OCI-LY7 (cell line): Measurements from ENCODE around the gene IL21. TPM values are rescaled to one million over a fixed set of nuclear protein-coding genes. Genes with fewer than 3 reads are reported as not detected.
"Not testable (repeated sequence)": the region's sequence is repeated elsewhere in the genome, so short reads cannot be mapped to it uniquely, and the experiment has no call there.

Experiments
- BruUV-seq: library from RNA; stranded (reverse); fragments of 400-500 nt; replicated peaks from 2 replicates; lab custom pipeline; 2021; lab: Mats Ljungman, UMichigan
- CTCF ChIA-PET: fragments of 300-600 bp; sonication (Branson Sonifier 250); formaldehyde crosslinking; loops from one replicate; lab custom pipeline; 2022; ENCODE audit warnings: antibody characterized with exemption; ENCODE audit not compliant: unreplicated experiment; lab: Charles Lee
- POLR2A ChIA-PET: fragments of 300-600 bp; sonication (Branson Sonifier 250); formaldehyde crosslinking; loops from one replicate; lab custom pipeline; 2022; ENCODE audit warnings: antibody characterized with exemption; lab: Charles Lee
- DNase-seq: peaks from one replicate; pipeline ENCODE4 v3.0.0-alpha.2; 2015; ENCODE audit warnings: low spot score
- H2AFZ ChIP-seq: fragments of 200-600 bp; sonication (generic), shearing (Covaris generic); 2 replicates; pipeline ENCODE4 v1.6.1; 2014; ENCODE audit warnings: mild to moderate bottlenecking, antibody characterized with exemption, low read length, moderate library complexity
- H3K27ac ChIP-seq: fragments of 200-600 bp; sonication (generic); 2 replicates; pipeline ENCODE4 v1.5.1; 2014; ENCODE audit warnings: mixed run types, low read depth, mild to moderate bottlenecking, moderate library complexity, low read length, inconsistent platforms; ENCODE audit not compliant: poor library complexity, severe bottlenecking
- H3K36me3 ChIP-seq: fragments of 200-600 bp; sonication (generic); 2 replicates; pipeline ENCODE4 v1.6.1; 2014; ENCODE audit warnings: mild to moderate bottlenecking, antibody characterized with exemption, low read length, moderate library complexity, mixed read lengths; ENCODE audit not compliant: insufficient read depth
- H3K4me1 ChIP-seq: fragments of 200-600 bp; sonication (generic); 2 replicates; pipeline ENCODE4 v1.5.1; 2014; ENCODE audit warnings: mild to moderate bottlenecking, low read length; ENCODE audit not compliant: insufficient read depth, poor library complexity, severe bottlenecking
- H3K4me2 ChIP-seq: fragments of 200-600 bp; sonication (generic); 2 replicates; pipeline ENCODE4 v1.6.1; 2014; ENCODE audit warnings: mild to moderate bottlenecking, low read length
- H3K4me3 ChIP-seq: fragments of 200-600 bp; sonication (generic); 2 replicates; pipeline ENCODE4 v1.5.1; 2014; ENCODE audit warnings: mild to moderate bottlenecking, low read depth, low read length; ENCODE audit not compliant: poor library complexity, severe bottlenecking
- H3K79me2 ChIP-seq: fragments of 200-600 bp; sonication (generic); 2 replicates; pipeline ENCODE4 v1.6.1; 2016; ENCODE audit warnings: low read depth, mild to moderate bottlenecking, low read length, moderate library complexity, mixed read lengths; ENCODE audit not compliant: insufficient read depth
- H3K9me2 ChIP-seq: fragments of 200-600 bp; sonication (generic); 2 replicates; pipeline ENCODE4 v1.6.1; 2016; ENCODE audit warnings: mild to moderate bottlenecking, low read length, mixed read lengths; ENCODE audit not compliant: insufficient read depth
- H3K9me3 ChIP-seq: fragments of 200-600 bp; sonication (generic); 2 replicates; pipeline ENCODE4 v1.6.1; 2014; ENCODE audit warnings: mild to moderate bottlenecking, mixed run types, low read length, mixed read lengths
- H4K20me1 ChIP-seq: fragments of 200-600 bp; sonication (generic); 2 replicates; pipeline ENCODE4 v1.6.1; 2014; ENCODE audit warnings: mild to moderate bottlenecking, antibody characterized with exemption, low read length, moderate library complexity, mixed read lengths; ENCODE audit not compliant: insufficient read depth
- CTCF ChIP-seq: fragments of 200-600 bp; sonication (generic); conservative IDR thresholded peaks from 2 replicates; pipeline ENCODE4 v1.5.1; 2014; ENCODE audit warnings: mild to moderate bottlenecking, antibody characterized with exemption, low read length, moderate library complexity, mixed read lengths
- EZH2phosphoT487 ChIP-seq: fragments of 200-600 bp; sonication (generic); IDR thresholded peaks from 2 replicates; pipeline ENCODE4 v1.6.1; 2018; ENCODE audit warnings: low read depth, borderline replicate concordance, mild to moderate bottlenecking, mixed run types, antibody characterized with exemption, low read length, moderate library complexity, mixed read lengths
- intact Hi-C: fragments of 100-400 bp; cut with micrococcal nuclease; formaldehyde crosslinking; loops from one replicate; pipeline ENCODE4 v1.10.0; 2022; ENCODE audit not compliant: unreplicated experiment
- total RNA-seq, 2 experiments: library from RNA; depleted of rRNA in 1 of 2; stranded (reverse); fragments of >200 nt in 1 of 2; shearing (Covaris generic) in 1 of 2; gene quantifications; 2 replicates each; pipeline ENCODE4 v1.2.3, GENCODE V29; 2014 to 2022

IL21 gene
- total RNA-seq, 2 experiments from 2014 or later: not detected

DNA sequence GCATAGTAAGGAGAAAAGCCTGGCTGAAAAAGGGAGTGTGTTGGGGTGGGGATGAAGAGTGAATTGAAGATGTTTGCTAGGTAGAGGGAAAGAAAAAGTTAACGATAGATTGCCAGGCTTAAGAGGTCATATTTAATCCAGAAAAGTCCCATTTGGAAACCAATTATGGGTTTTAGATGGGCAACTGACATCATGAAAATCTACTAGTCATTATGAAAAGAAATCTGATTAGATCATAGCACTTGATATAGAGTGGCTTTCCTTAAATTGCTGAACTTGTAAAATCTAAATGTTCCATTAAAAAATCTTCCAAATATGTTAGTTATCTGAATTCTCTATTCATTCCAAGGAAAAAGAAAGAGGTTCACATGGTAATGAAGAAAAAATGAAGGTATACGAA lies 37.5 kb upstream of the IL21 start:
- ChIA-PET CTCF (no interaction called here), POLR2A (interaction anchor here (1.0 kb wide), 1 partner anchor 14 kb away, joined by 4 read pairs; no protein-coding TSS in a partner anchor)
- H3K9me2 ChIP-seq: no peaks in the 10 kb centered on the region
- no peak overlapping the region for H3K4me2 ChIP-seq
- H4K20me1 ChIP-seq: no peaks in the 10 kb centered on the region
- no peaks in the 10 kb centered on the region for H3K79me2 ChIP-seq
- no peak for DNase-seq
- no peaks in the 10 kb centered on the region for H3K36me3 ChIP-seq
- no peaks in the 10 kb centered on the region for H3K9me3 ChIP-seq
- no peak overlapping the region for H3K27ac ChIP-seq
- intact Hi-C loops: no loop called here
- no peaks in the 10 kb centered on the region for H3K4me1 ChIP-seq
- no TSS peak for BruUV-seq
- H2AFZ ChIP-seq: no peak overlapping the region
- no peak for TF ChIP-seq CTCF
- no peak for TF ChIP-seq EZH2phosphoT487
- no peak overlapping the region for H3K4me3 ChIP-seq

- H3K27ac ChIP-seq: no peak overlapping the region
- H3K79me2 ChIP-seq: no peaks in the 10 kb centered on the region
- no peaks in the 10 kb centered on the region for H3K36me3 ChIP-seq
- H3K9me3 ChIP-seq: no peaks in the 10 kb centered on the region
- H4K20me1 ChIP-seq: no peaks in the 10 kb centered on the region
- H2AFZ ChIP-seq: no peak overlapping the region
- no peaks in the 10 kb centered on the region for H3K4me1 ChIP-seq
- CTCF ChIA-PET: no interaction called here
- no peak overlapping the region for H3K4me2 ChIP-seq
- POLR2A ChIA-PET: interaction anchor here (1.0 kb wide), 1 partner anchor 15 kb away, joined by 4 read pairs; no protein-coding TSS in a partner anchor
- no TSS peak for BruUV-seq
- no peak overlapping the region for H3K4me3 ChIP-seq
- TF ChIP-seq CTCF: no peak
- TF ChIP-seq EZH2phosphoT487: no peak
- H3K9me2 ChIP-seq: no peaks in the 10 kb centered on the region
- intact Hi-C loops: no loop called here
- DNase-seq: no peak
Observed at GRCh38 chr4:122657553-122657952, 36.7 kb upstream of the IL21 start.

GRCh38 chr4:122656583-122656982 lies 35.7 kb upstream of the IL21 start:
- H2AFZ ChIP-seq, H3K27ac ChIP-seq, H3K4me3 ChIP-seq, H3K9me2 ChIP-seq, H3K4me2 ChIP-seq, H3K4me1 ChIP-seq, intact Hi-C loops, CTCF ChIA-PET, BruUV-seq, H3K9me3 ChIP-seq, H3K36me3 ChIP-seq, H3K79me2 ChIP-seq, DNase-seq, H4K20me1 ChIP-seq: not testable (repeated sequence)
- POLR2A ChIA-PET: interaction anchor here (0.7 kb wide), 1 partner anchor 934 kb away, joined by 3 read pairs; no protein-coding TSS in a partner anchor
